PFSK-1 (cell line): ENCODE data around the gene IL2RA.

Source experiments
- FOXP2 ChIP-seq: optimal IDR thresholded peaks from 2 replicates; pipeline ENCODE3; 2011; ENCODE audit warnings: borderline replicate concordance, control low read depth, inconsistent platforms; ENCODE audit not compliant: insufficient read depth; ENCODE audit errors: extremely low read length, extremely low read depth
- POLR2AphosphoS5 ChIP-seq: IDR thresholded peaks from 2 replicates; pipeline ENCODE4 v1.6.1; 2012; ENCODE audit warnings: low read depth, mild to moderate bottlenecking, control low read depth, low read length, moderate library complexity
- REST ChIP-seq, 2 experiments: IDR thresholded peaks; 2 replicates each; pipeline versions ENCODE4 v1.6.1 to v1.8.0; 2011 to 2012; ENCODE audit warnings: low read depth in 2 of 2, low read length in 2 of 2, control low read depth in 1 of 2, inconsistent platforms in 1 of 2, mild to moderate bottlenecking in 1 of 2, moderate library complexity in 1 of 2; ENCODE audit not compliant: insufficient read depth in 1 of 2
- SIN3A ChIP-seq: IDR thresholded peaks from 2 replicates; pipeline ENCODE4 v1.6.1; 2012; ENCODE audit warnings: mild to moderate bottlenecking, low read length, moderate library complexity, borderline replicate concordance; ENCODE audit not compliant: insufficient read depth
- TAF1 ChIP-seq: IDR thresholded peaks from 2 replicates; pipeline ENCODE4 v1.6.1; 2012; ENCODE audit warnings: low read length, control low read depth, borderline replicate concordance; ENCODE audit not compliant: insufficient read depth

IL2RA gene

GRCh38 chr10:6040205-6040604, 22.0 kb downstream of the IL2RA start:
- no peak for TF ChIP-seq FOXP2
- no peak for TF ChIP-seq TAF1

- TF ChIP-seq SIN3A (no peak), POLR2AphosphoS5 (no peak)
Observed at GRCh38 chr10:6039711-6040110, 22.5 kb downstream of the IL2RA start.

GRCh38 chr10:6038071-6038631, 24.0 kb downstream of the IL2RA start:
- TF ChIP-seq SIN3A (no peak), TAF1 (no peak)

- TF ChIP-seq POLR2AphosphoS5 (no peak), TAF1 (no peak), SIN3A (no peak), FOXP2 (no peak), REST (IDR thresholded peaks at IDR 0.05; ENCODE audit: insufficient read depth in 1 of 2, low read depth in 2 of 2, low read length in 2 of 2) (no peak)
Observed at GRCh38 chr10:6037422-6037821, 24.7 kb downstream of the IL2RA start.

- TF ChIP-seq SIN3A: no peak
Observed at GRCh38 chr10:6036861-6037321, 25.3 kb downstream of the IL2RA start.

- no peak for TF ChIP-seq FOXP2
Observed at GRCh38 chr10:6035931-6036575, 26.1 kb downstream of the IL2RA start.

- TF ChIP-seq TAF1 (no peak), POLR2AphosphoS5 (no peak)
Observed at GRCh38 chr10:6035101-6035834, 26.9 kb downstream of the IL2RA start.

- TF ChIP-seq SIN3A (no peak), TAF1 (no peak), POLR2AphosphoS5 (no peak), REST (IDR thresholded peaks at IDR 0.05; ENCODE audit: insufficient read depth in 1 of 2, low read depth in 2 of 2, low read length in 2 of 2) (no peak), FOXP2 (no peak)
Observed at GRCh38 chr10:6034371-6034770, 27.8 kb downstream of the IL2RA start.
